ENCODE measurements around the gene MRPL45.

GRCh38 chr17:38342886-38343607 is 46.1 kb downstream of the MRPL45 start:
- no peak for TF ChIP-seq HDAC6 (IDR thresholded peaks at IDR 0.05; ENCODE audit: low read depth, low read length)
- no peak for TF ChIP-seq PCBP2 (IDR thresholded peaks at IDR 0.05; ENCODE audit: low read depth, low read length, poor library complexity, severe bottlenecking)

All from K562 (cell line).